Activated T-helper 2 cell treated with anti-CD3 and anti-CD28 coated beads, Interferon-gamma antibody, Interleukin-2, Interleukin-4, amounts not matched to agents 10 μg/mL and 5 μg/mL and 100 μg/mL, durations not matched to agents 14 hours and 24 hours and 36 hours (primary cell): ENCODE data around the gene PLB1. TPM values are rescaled to one million over a fixed set of nuclear protein-coding genes. Genes with fewer than 3 reads are reported as not detected.

Source experiments
- DNase-seq: peaks from one replicate; pipeline ENCODE4 v3.0.0; 2021; ENCODE audit warnings: low spot score
- H3K27ac Mint-ChIP-seq: one replicate; pipeline ENCODE4 v1.8.0; 2021; ENCODE audit warnings: mixed read lengths
- H3K27me3 Mint-ChIP-seq: one replicate; pipeline ENCODE4 v1.8.0; 2021; ENCODE audit warnings: low read depth, mixed read lengths
- H3K36me3 Mint-ChIP-seq: one replicate; pipeline ENCODE4 v1.8.0; 2021; ENCODE audit warnings: low read depth, mixed read lengths
- H3K4me1 Mint-ChIP-seq: one replicate; pipeline ENCODE4 v1.8.0; 2021; ENCODE audit warnings: low read depth, mixed read lengths
- H3K4me3 Mint-ChIP-seq: one replicate; pipeline ENCODE4 v1.8.0; 2021; ENCODE audit warnings: low read depth, mild to moderate bottlenecking, moderate library complexity, mixed read lengths
- H3K9me3 Mint-ChIP-seq: one replicate; pipeline ENCODE4 v1.8.0; 2021; ENCODE audit warnings: mixed read lengths
- intact Hi-C: fragments of 100-400 bp; cut with micrococcal nuclease; formaldehyde crosslinking; loops from one replicate; pipeline ENCODE4 v1.15.1; 2023
- total RNA-seq: library from RNA; stranded (reverse); gene quantifications from 2 replicates; pipeline ENCODE4 v1.2.3, GENCODE V29; 2022

The PLB1 gene
- total RNA-seq, 1 donor from 2014 or later: 1.8 TPM

DNA sequence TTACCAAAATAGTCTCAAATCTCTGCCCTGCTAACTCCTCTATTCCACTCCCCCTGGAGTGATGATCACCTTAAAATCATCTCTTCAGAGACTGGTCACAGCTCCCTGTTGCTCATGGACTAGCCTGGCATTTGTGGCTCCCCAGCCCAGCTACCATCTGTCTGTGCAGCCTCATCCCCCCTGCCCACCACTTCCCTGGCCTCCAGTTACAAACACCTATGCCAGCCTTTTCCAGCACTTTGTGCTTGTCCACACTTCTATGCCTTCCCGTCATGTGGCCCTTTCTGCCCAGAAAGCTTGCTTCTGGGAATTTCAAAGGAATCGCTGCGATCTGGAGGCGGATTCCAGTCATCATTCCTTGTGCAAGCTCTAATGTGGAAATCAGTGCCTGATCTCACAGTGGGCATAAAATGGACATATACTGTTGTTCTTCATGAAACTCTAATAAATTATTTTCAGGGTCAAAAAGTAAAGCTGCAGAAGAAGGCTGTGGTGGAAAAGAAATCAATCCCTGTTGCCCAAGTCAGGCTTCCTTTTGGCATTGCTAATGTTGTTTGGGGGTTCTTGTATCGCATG is 19.4 kb downstream of the PLB1 start:
- H3K36me3 Mint-ChIP-seq: peaks cover 10% of the 10 kb centered on the region
- peaks cover 25% of the 10 kb centered on the region for H3K9me3 Mint-ChIP-seq
- no peak overlapping the region for H3K27ac Mint-ChIP-seq
- DNase-seq: no peak
- H3K4me3 Mint-ChIP-seq: no peak overlapping the region
- intact Hi-C loops: no loop called here
- peaks cover 56% of the 10 kb centered on the region for H3K27me3 Mint-ChIP-seq
- H3K4me1 Mint-ChIP-seq: peaks cover 6% of the 10 kb centered on the region

DNA sequence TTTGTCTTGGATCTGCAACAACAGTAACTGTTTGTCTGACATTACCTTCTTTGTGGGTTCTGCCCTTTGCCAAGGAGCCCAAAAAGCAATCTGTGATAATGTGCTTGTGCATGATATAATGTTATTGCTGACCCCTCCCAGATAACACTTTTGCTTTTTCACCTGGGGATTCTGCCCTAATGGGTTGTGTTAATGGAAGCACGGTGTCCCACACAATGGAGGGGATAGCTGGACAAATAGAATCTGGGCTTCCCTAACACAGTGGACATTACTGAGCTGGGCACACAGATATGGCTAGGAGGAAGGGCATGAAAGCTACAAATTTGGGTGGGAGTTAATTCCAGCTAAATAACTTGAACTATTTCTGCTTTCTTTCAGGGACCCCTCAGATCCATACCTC is 20.6 kb downstream of the PLB1 start:
- Mint-ChIP-seq H3K4me3 (no peak overlapping the region), H3K27ac (no peak overlapping the region), H3K4me1 (peaks cover 6% of the 10 kb centered on the region), H3K36me3 (peaks cover 9% of the 10 kb centered on the region), H3K9me3 (peaks cover 23% of the 10 kb centered on the region), H3K27me3 (peaks cover 62% of the 10 kb centered on the region)
- intact Hi-C loops: no loop called here
- DNase-seq: no peak

DNA sequence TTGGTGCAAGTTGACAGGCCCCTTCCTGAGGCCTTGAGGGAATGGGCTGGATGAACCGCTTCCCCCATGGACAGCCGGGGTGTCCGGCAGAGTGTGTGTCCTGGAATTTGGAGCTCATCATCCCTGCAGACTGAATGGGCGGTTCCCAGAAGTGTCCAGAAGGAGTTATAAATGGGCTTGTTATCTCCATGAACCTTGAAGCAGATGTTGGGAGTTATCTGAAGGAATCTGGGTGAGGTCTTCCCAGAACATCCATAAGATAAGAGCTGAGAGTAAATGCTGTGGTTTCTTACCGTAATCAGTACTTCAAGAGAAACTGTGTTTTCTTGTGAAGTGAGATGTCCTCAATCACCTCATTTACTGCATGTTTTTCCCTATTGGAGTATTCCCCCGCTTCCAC is 21.1 kb downstream of the PLB1 start:
- no peak for DNase-seq
- H3K4me1 Mint-ChIP-seq: peaks cover 4% of the 10 kb centered on the region
- H3K4me3 Mint-ChIP-seq: no peak overlapping the region
- peaks cover 7% of the 10 kb centered on the region for H3K36me3 Mint-ChIP-seq
- H3K27me3 Mint-ChIP-seq: peaks cover 66% of the 10 kb centered on the region
- H3K9me3 Mint-ChIP-seq: peaks cover 19% of the 10 kb centered on the region
- intact Hi-C loops: no loop called here
- H3K27ac Mint-ChIP-seq: no peak overlapping the region

DNA sequence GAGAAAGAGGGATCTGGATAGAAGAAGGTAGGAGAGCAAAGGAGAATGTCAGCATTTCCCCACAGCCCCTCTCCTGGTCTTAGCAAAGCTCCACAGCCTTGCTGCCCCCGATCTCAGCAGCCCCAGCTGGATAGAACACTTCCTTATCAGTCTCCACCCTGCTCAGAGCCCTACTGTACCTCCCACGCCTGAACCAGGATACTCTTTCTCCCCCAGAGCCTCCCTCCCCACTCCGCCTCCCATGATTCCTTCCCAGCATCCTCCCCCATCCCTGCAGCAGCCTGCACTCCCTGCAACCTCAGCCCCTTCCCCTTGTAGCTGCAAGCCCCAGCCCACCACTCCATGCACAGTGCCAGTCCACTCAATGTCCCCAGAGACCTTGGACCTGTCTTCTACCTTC is 25.8 kb downstream of the PLB1 start:
- no peak overlapping the region for H3K4me3 Mint-ChIP-seq
- peaks cover 66% of the 10 kb centered on the region for H3K27me3 Mint-ChIP-seq
- intact Hi-C loops: no loop called here
- H3K36me3 Mint-ChIP-seq: no peaks in the 10 kb centered on the region
- H3K9me3 Mint-ChIP-seq: no peaks in the 10 kb centered on the region
- DNase-seq: no peak
- H3K4me1 Mint-ChIP-seq: peaks cover 5% of the 10 kb centered on the region
- H3K27ac Mint-ChIP-seq: no peak overlapping the region

DNA sequence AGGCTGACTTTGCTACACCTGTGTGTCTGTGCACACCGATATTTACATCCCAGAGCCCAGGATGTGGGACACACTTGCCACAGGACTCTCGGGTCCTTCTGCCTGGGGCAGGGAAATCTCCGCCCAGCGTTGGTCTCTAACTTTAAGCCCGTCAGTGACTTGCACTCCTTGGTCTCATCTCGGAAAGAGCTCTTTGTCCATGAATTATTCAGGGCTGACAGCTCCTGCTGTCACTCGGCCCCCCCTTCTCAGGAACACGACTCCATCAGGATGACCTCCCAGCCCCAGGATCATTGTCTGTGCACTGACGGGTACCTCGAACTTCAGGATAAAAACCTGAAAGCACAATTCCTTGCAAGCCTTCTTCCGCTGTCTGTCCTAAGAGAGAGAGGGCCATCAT is 26.6 kb downstream of the PLB1 start:
- H3K27me3 Mint-ChIP-seq: peaks cover 63% of the 10 kb centered on the region

DNA sequence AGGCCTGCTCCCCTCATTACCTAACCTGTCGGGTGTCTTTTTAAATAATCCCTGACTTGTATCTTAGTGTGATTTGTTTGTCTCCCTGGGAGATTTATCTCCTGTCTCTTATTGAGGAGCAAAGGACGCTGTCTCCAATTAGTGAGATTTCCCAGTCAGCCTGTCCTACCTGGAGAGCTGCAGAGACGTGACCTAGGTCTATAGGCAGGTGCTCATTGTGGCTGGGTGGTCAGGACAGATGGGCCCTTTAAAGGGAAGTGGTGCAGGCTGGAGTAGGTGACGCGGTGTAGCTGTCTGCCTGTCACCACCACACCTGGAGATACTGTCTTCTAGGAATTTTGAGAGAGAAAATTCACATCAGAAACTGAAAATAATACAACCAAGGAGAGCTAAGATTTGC is 28.0 kb downstream of the PLB1 start:
- H3K9me3 Mint-ChIP-seq: no peaks in the 10 kb centered on the region
- H3K27ac Mint-ChIP-seq: no peak overlapping the region
- peaks cover 52% of the 10 kb centered on the region for H3K27me3 Mint-ChIP-seq
- no peak overlapping the region for H3K4me3 Mint-ChIP-seq
- intact Hi-C loops: no loop called here
- H3K4me1 Mint-ChIP-seq: peaks cover 5% of the 10 kb centered on the region
- DNase-seq: no peak
- H3K36me3 Mint-ChIP-seq: no peaks in the 10 kb centered on the region

More for the DNA sequence above, 26.6 kb downstream of the PLB1 start:
- H3K9me3 Mint-ChIP-seq: no peaks in the 10 kb centered on the region
- H3K4me1 Mint-ChIP-seq: peaks cover 5% of the 10 kb centered on the region
- no peak overlapping the region for H3K27ac Mint-ChIP-seq
- H3K36me3 Mint-ChIP-seq: no peaks in the 10 kb centered on the region
- DNase-seq: no peak
- H3K4me3 Mint-ChIP-seq: no peak overlapping the region
- intact Hi-C loops: no loop called here

DNA sequence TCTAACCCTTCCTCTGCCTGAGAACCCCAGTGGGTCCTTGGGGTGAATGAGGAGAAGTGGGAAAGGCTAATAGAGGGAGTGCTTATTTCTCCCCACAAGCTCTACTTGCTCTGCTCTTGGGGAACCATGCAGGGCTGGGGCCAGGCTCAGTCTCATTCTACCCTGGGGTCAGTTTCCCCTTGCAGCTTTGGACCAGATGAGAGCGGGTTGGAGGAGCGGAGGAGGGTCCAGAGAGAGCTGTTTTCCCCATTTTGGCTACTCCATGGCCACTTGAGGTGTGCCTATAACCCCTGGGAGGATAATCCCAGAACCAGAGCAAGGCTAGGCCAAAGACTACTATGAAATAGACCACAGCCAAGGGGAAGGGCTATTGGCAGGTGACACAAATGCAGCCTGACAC is 29.6 kb downstream of the PLB1 start:
- Mint-ChIP-seq H3K4me1 (peaks cover 7% of the 10 kb centered on the region), H3K36me3 (no peaks in the 10 kb centered on the region), H3K4me3 (no peak overlapping the region), H3K27me3 (peaks cover 43% of the 10 kb centered on the region), H3K9me3 (no peaks in the 10 kb centered on the region), H3K27ac (no peak overlapping the region)
- intact Hi-C loops: no loop called here
- no peak for DNase-seq

DNA sequence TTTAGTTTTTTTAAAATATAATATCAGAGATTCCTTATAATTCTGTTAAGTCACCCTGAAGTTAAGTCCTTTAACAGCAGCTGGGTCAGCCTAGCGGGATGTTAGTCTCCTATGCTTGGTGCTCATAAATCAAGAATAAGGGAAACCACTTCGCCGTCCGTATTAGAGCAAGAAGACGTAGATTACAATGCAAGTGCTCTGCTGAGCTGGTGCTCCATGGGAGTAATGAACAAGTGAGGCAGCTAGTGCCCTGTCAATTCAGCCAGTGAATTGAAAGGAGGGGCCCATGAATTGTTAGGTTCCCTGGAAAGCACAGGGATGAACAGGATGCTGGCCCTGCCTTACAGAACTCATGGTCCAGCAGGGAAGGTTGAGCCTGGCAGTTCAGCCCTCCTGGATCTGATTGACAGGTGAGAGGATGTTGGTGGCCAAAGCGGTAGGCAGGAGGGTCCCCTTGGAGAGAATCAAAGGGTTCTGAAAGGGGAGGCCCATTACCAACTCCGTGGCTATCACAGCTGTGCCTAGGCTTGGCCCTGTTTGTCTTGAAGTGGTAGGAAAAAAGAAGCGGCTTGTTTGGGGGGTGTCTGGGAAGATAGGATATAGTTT is 30.8 kb downstream of the PLB1 start:
- no peaks in the 10 kb centered on the region for H3K9me3 Mint-ChIP-seq
- no peak overlapping the region for H3K27ac Mint-ChIP-seq
- intact Hi-C loops: no loop called here
- peaks cover 36% of the 10 kb centered on the region for H3K27me3 Mint-ChIP-seq
- DNase-seq: no peak
- H3K4me3 Mint-ChIP-seq: no peak overlapping the region
- H3K4me1 Mint-ChIP-seq: peaks cover 7% of the 10 kb centered on the region
- H3K36me3 Mint-ChIP-seq: no peaks in the 10 kb centered on the region

DNA sequence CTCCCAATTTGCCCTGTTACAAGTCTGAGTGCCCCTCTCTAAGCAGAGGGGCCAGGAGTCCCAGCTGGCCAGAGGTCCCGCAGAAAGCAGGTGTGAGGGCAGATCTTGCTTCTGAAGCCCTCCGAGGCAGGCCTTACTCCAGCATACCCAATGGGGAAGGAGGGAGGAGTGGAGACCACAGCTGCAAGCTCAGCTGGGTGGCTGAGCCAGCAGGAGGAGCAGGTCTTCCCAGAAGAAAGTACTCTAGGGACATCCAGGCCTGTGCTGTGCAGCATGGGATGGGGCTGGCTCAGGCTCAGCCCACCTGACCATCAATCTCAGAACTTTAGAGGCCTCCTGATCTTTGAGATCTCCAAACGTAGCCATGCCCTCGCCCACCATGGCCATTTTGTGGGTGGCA is 31.3 kb downstream of the PLB1 start:
- DNase-seq: no peak
- no peaks in the 10 kb centered on the region for H3K36me3 Mint-ChIP-seq
- H3K9me3 Mint-ChIP-seq: no peaks in the 10 kb centered on the region
- no peak overlapping the region for H3K4me3 Mint-ChIP-seq
- H3K27me3 Mint-ChIP-seq: peaks cover 30% of the 10 kb centered on the region
- intact Hi-C loops: no loop called here
- no peak overlapping the region for H3K27ac Mint-ChIP-seq
- H3K4me1 Mint-ChIP-seq: peaks cover 11% of the 10 kb centered on the region

DNA sequence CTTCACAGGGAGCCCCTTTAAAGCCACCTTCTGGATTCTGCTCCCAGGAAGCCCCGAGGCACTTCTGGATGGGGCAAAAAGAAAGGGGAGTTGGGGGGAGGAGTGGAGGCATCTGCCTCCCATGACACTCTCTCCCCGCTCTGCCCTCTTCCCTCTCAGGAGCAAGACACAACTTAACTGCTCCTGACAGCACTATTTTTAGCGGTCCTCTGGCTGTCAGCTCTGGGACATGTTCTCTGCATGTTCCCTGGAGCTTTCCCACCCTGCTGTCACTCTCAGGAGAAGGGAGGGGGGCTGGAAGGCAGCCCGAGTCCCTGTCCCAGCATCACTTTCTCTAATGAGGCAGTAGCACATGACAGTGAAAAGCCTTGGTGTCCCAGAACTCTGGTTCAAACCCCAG is 32.3 kb downstream of the PLB1 start:
- Mint-ChIP-seq H3K36me3 (no peaks in the 10 kb centered on the region), H3K4me1 (peaks cover 21% of the 10 kb centered on the region), H3K4me3 (no peak overlapping the region), H3K27me3 (peaks cover 23% of the 10 kb centered on the region), H3K27ac (no peak overlapping the region), H3K9me3 (no peaks in the 10 kb centered on the region)
- DNase-seq: no peak
- intact Hi-C loops: no loop called here

DNA sequence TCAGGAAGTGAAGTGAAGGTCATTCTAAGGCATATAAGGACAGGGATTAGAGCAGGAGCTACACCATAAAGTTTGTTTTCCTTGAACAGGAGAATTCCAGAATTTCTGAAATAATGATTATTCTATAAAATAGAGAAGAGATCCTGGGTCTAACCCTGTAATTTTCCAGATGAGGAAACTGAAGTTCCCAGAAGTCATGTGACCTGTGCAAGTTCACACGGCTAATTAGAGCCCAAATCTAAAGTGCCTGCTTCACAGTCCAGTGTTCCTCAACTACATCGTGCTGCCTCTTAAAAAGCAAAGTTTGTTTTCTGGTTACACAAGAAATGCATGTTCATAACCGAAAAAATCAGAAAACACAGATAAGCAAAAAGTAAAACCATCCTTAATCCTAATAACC is 34.9 kb downstream of the PLB1 start:
- H3K4me1 Mint-ChIP-seq: peaks cover 18% of the 10 kb centered on the region
- no peak overlapping the region for H3K4me3 Mint-ChIP-seq
- DNase-seq: no peak
- H3K27me3 Mint-ChIP-seq: peaks cover 5% of the 10 kb centered on the region
- intact Hi-C loops: no loop called here
- H3K9me3 Mint-ChIP-seq: no peaks in the 10 kb centered on the region
- H3K36me3 Mint-ChIP-seq: no peaks in the 10 kb centered on the region
- H3K27ac Mint-ChIP-seq: no peak overlapping the region

DNA sequence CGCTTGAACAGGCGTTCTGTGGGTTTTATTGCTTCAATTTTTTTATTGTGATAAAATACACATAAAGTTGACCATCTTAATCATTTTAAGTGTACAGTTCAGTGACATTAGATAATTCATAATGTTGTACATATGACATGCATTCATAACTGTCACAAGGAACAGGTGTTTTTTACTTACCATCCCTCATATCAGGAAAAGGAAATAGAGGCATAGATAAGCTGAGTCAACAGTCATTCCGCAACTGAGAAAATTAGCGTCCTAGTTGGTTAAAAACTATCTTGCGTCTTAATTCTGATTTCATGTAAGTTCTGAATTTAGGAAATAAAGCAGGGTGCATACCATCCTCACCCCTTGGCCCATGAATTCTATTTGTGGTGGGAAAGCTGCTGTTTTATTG is 36.5 kb downstream of the PLB1 start:
- no peak for DNase-seq
- Mint-ChIP-seq H3K36me3 (no peaks in the 10 kb centered on the region), H3K27ac (no peak overlapping the region), H3K4me1 (peaks cover 18% of the 10 kb centered on the region), H3K9me3 (no peaks in the 10 kb centered on the region), H3K27me3 (peaks cover 4% of the 10 kb centered on the region), H3K4me3 (no peak overlapping the region)
- intact Hi-C loops: no loop called here

DNA sequence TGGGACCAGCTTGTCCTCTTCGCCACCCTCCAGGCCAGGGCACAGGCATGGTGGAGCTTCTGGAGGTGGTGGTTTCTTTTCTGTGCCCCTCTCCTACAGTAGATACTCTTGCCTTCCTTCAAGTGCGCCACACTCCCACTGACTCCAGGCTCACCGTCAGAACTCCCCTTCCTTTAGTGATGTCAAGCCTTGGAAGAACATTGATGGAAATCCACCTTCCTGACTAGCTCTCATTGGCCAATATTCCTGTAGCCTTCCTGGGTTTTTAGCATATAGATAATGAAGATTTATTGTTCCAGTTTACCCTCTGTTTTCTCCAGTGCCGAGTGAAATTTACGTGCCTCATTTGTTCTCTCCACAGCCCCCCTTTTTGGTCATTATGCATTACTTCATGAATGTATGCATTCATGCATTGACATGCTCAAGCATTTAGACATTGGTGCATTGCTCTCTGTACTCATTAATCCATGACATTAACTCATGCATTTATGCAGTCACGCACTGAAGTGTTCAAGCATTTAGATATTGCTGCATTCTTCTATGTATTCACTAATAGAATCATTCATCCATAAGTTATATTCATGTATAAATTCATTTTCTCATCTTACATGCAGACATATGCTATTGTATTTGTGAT is 37.3 kb downstream of the PLB1 start:
- Mint-ChIP-seq H3K27me3 (peaks cover 4% of the 10 kb centered on the region), H3K27ac (no peak overlapping the region), H3K36me3 (no peaks in the 10 kb centered on the region), H3K4me1 (peaks cover 18% of the 10 kb centered on the region), H3K9me3 (no peaks in the 10 kb centered on the region), H3K4me3 (no peak overlapping the region)
- intact Hi-C loops: no loop called here
- DNase-seq: no peak
